Gastrocnemius medialis (tissue), 4 donors: Measurements from ENCODE around the gene KRTAP10-7. TPM values are rescaled to one million over a fixed set of nuclear protein-coding genes. Genes with fewer than 3 reads are reported as not detected.

Experiments used
- ATAC-seq, 2 donors: fragments of 150-250 bp; one replicate each; pipeline ENCODE4 v1.9.1; 2016
- DNase-seq, 2 donors: peaks; one replicate each; pipeline ENCODE4 v3.0.0-alpha.2; 2019
- H3K27ac ChIP-seq, 4 donors: fragments of 200-600 bp; sonication (generic); 1 replicate in 1 of 4; 2 replicates in 3 of 4; pipeline ENCODE4 v1.5.1; 2016 to 2018; ENCODE audit warnings: mild to moderate bottlenecking in 2 of 4, moderate library complexity in 1 of 4
- H3K27me3 ChIP-seq, 3 donors: fragments of 200-600 bp; sonication (generic) in 2 of 3; 1 replicate in 1 of 3; 2 replicates in 2 of 3; pipeline versions ENCODE4 v1.5.1 to v1.6.0; 2016 to 2019; ENCODE audit warnings: mild to moderate bottlenecking in 1 of 3, moderate library complexity in 1 of 3
- H3K36me3 ChIP-seq, 2 donors: fragments of 200-600 bp; sonication (generic) in 1 of 2; one replicate each; pipeline ENCODE4 v1.5.1; 2017 to 2018
- H3K4me1 ChIP-seq, 2 donors: fragments of 200-600 bp; sonication (generic) in 1 of 2; one replicate each; pipeline ENCODE4 v1.5.1; 2016 to 2017; ENCODE audit warnings: mild to moderate bottlenecking in 2 of 2
- H3K4me3 ChIP-seq, 4 donors: fragments of 200-600 bp; sonication (generic) in 3 of 4; 1 replicate in 1 of 4; 2 replicates in 3 of 4; pipeline ENCODE4 v1.5.1; 2016 to 2019; ENCODE audit warnings: mild to moderate bottlenecking in 2 of 4
- H3K9me3 ChIP-seq, 3 donors: fragments of 200-600 bp; sonication (generic) in 2 of 3; 1 replicate in 1 of 3; 2 replicates in 2 of 3; pipeline ENCODE4 v1.5.1; 2016 to 2019
- POLR2A ChIP-seq, 2 donors: fragments of 450-650 bp; IDR thresholded peaks; one replicate each; pipeline ENCODE4 v1.6.1; 2017; ENCODE audit warnings: antibody characterized with exemption in 2 of 2, mild to moderate bottlenecking in 2 of 2, moderate library complexity in 2 of 2
- in situ Hi-C, 4 donors: fragments of 200-750 bp; cut with MboI; loops; one replicate each; pipeline versions ENCODE4 v1.15.0 to v1.8.0; 2017; ENCODE audit warnings: low sequenced_read_pairs in 4 of 4
- intact Hi-C: fragments of 100-400 bp; cut with DNase I; formaldehyde crosslinking; loops from one replicate; pipeline ENCODE4 v1.15.1; 2023; ENCODE audit warnings: low total_unique reads
- total RNA-seq, 4 donors: library from RNA; depleted of rRNA; stranded (reverse); fragments of >200 nt; gene quantifications; one replicate each; pipeline versions ENCODE4 v1.1.0 to v1.2.3, GENCODE V29; 2016
- TF ChIP-seq, protein P1 (sequence below), 5 experiments: fragments of 450-650 bp in 3 of 5; fragments of 200-600 bp in 2 of 5; sonication (generic) in 2 of 5; IDR thresholded peaks in 4 of 5; conservative IDR thresholded peaks in 1 of 5; 1 replicate in 4 of 5; 2 replicates in 1 of 5; pipeline ENCODE4 v1.5.1; 2016 to 2019; ENCODE audit warnings: antibody characterized with exemption in 5 of 5, mild to moderate bottlenecking in 3 of 5, moderate library complexity in 3 of 5

Gene KRTAP10-7
- total RNA-seq, 4 donors from 2014 or later: not detected

- Histone ChIP-seq H3K4me1 (no peaks in the 10 kb centered on the region), H3K9me3 (peaks cover 0 to 12% (median 0%) of the 10 kb centered on the region in 3 donors), H3K27me3 (peaks cover 5 to 28% (median 15%) of the 10 kb centered on the region in 3 donors), H3K4me3 (no peak overlapping the region), H3K36me3 (no peaks in the 10 kb centered on the region), H3K27ac (no peak overlapping the region)
- intact Hi-C loops (no loop called here), in situ Hi-C loops (no loop called here)
- no peak for TF ChIP-seq POLR2A (IDR thresholded peaks at IDR 0.05)
- TF ChIP-seq, protein P1, sequence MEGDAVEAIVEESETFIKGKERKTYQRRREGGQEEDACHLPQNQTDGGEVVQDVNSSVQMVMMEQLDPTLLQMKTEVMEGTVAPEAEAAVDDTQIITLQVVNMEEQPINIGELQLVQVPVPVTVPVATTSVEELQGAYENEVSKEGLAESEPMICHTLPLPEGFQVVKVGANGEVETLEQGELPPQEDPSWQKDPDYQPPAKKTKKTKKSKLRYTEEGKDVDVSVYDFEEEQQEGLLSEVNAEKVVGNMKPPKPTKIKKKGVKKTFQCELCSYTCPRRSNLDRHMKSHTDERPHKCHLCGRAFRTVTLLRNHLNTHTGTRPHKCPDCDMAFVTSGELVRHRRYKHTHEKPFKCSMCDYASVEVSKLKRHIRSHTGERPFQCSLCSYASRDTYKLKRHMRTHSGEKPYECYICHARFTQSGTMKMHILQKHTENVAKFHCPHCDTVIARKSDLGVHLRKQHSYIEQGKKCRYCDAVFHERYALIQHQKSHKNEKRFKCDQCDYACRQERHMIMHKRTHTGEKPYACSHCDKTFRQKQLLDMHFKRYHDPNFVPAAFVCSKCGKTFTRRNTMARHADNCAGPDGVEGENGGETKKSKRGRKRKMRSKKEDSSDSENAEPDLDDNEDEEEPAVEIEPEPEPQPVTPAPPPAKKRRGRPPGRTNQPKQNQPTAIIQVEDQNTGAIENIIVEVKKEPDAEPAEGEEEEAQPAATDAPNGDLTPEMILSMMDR (IDR thresholded peaks at IDR 0.05 in 4 of 5, conservative IDR thresholded peaks at IDR 0.05 in 1 of 5): no peak
- no peak for DNase-seq
- no peak for ATAC-seq
Observed at GRCh38 chr21:44583089-44583799, 17.2 kb upstream of the KRTAP10-7 start.

- H3K9me3 ChIP-seq: peaks cover 0 to 12% (median 0%) of the 10 kb centered on the region in 3 donors
- TF ChIP-seq, protein P1 (IDR thresholded peaks at IDR 0.05 in 4 of 5, conservative IDR thresholded peaks at IDR 0.05 in 1 of 5): no peak
- no peak for TF ChIP-seq POLR2A (IDR thresholded peaks at IDR 0.05)
- no peaks in the 10 kb centered on the region for H3K4me1 ChIP-seq
- DNase-seq (no peak), ATAC-seq (no peak)
- no peak overlapping the region for H3K27ac ChIP-seq
- peaks cover 5 to 28% (median 15%) of the 10 kb centered on the region in 3 donors for H3K27me3 ChIP-seq
- intact Hi-C loops (no loop called here), in situ Hi-C loops (no loop called here)
- H3K36me3 ChIP-seq: no peaks in the 10 kb centered on the region
- no peak overlapping the region for H3K4me3 ChIP-seq
Observed at GRCh38 chr21:44583800-44584147, 16.6 kb upstream of the KRTAP10-7 start.

GRCh38 chr21:44585892-44586291, 14.5 kb upstream of the KRTAP10-7 start:
- no peak for ATAC-seq
- TF ChIP-seq, protein P1 (IDR thresholded peaks at IDR 0.05 in 4 of 5, conservative IDR thresholded peaks at IDR 0.05 in 1 of 5): no peak
- TF ChIP-seq POLR2A (IDR thresholded peaks at IDR 0.05): no peak
- in situ Hi-C loops: no loop called here

DNA sequence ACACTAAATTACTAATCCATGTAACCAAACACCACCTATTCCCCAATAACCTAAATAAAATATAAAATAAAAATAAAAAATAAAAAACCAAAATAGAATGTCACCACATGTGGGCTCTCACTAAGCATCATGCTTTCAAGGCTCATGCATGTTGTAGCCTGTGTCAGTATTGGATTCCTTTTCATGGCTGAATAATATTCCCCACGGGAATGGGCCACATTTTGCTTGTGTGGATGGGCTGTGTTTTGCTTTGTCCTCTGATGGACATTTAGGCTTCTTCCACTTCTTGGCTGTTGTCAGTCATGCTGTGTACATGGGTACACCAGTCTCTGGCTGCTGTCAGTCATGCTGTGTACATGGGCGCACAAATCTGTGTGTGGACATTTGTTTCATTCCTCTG, 11.3 kb upstream of the KRTAP10-7 start:
- Histone ChIP-seq H3K4me3 (no peak overlapping the region), H3K27ac (no peak overlapping the region), H3K4me1 (no peaks in the 10 kb centered on the region), H3K27me3 (peaks cover 14 to 36% (median 23%) of the 10 kb centered on the region in 3 donors), H3K36me3 (no peaks in the 10 kb centered on the region), H3K9me3 (no peaks in the 10 kb centered on the region)
- intact Hi-C loops (no loop called here), in situ Hi-C loops (no loop called here)
- DNase-seq (no peak), ATAC-seq (no peak)
- no peak for TF ChIP-seq POLR2A (IDR thresholded peaks at IDR 0.05)
- TF ChIP-seq, protein P1 (IDR thresholded peaks at IDR 0.05 in 4 of 5, conservative IDR thresholded peaks at IDR 0.05 in 1 of 5): no peak

More at GRCh38 chr21:44585892-44586291, 14.5 kb upstream of the KRTAP10-7 start:
- intact Hi-C loops: no loop called here
- DNase-seq: no peak
- Histone ChIP-seq H3K9me3 (peaks cover 0 to 12% (median 0%) of the 10 kb centered on the region in 3 donors), H3K4me1 (no peaks in the 10 kb centered on the region), H3K36me3 (no peaks in the 10 kb centered on the region), H3K4me3 (no peak overlapping the region), H3K27me3 (peaks cover 5 to 33% (median 17%) of the 10 kb centered on the region in 3 donors), H3K27ac (no peak overlapping the region)
